Heart right ventricle (tissue), 16 donors: ENCODE results near the gene NIPA2. TPM values are rescaled to one million over a fixed set of nuclear protein-coding genes. Genes with fewer than 3 reads are reported as not detected.

Experiments
- ATAC-seq, 8 donors: fragments of 200-7000 bp; cut with Tn5 transposase; one replicate each; pipeline ENCODE4 v1.9.1; 2020; ENCODE audit warnings: mild to moderate bottlenecking in 8 of 8, moderate library complexity in 8 of 8, moderate number of reproducible peaks in 1 of 8
- DNase-seq, 2 donors: peaks; one replicate each; pipeline ENCODE4 v3.0.0-alpha.2; 2020
- H3K27ac ChIP-seq, 10 donors: fragments of 200-600 bp; sonication (generic) in 2 of 10; one replicate each; pipeline versions ENCODE4 v1.5.0 to v1.8.0; 2020 to 2022; ENCODE audit warnings: mild to moderate bottlenecking in 3 of 10
- H3K27me3 ChIP-seq, 7 donors: fragments of 200-600 bp; one replicate each; pipeline ENCODE4 v1.8.0; 2021 to 2022; ENCODE audit warnings: mild to moderate bottlenecking in 2 of 7
- H3K36me3 ChIP-seq, 9 donors: fragments of 200-600 bp; sonication (generic) in 1 of 9; one replicate each; pipeline versions ENCODE4 v1.5.0 to v1.8.0; 2020 to 2022; ENCODE audit warnings: mild to moderate bottlenecking in 2 of 9
- H3K4me1 ChIP-seq, 9 donors: fragments of 200-600 bp; sonication (generic) in 1 of 9; one replicate each; pipeline versions ENCODE4 v1.5.0 to v1.8.0; 2020 to 2022; ENCODE audit warnings: mild to moderate bottlenecking in 4 of 9
- H3K4me3 ChIP-seq, 10 donors: fragments of 200-600 bp; sonication (generic) in 2 of 10; one replicate each; pipeline versions ENCODE4 v1.5.0 to v1.8.0; 2020 to 2022; ENCODE audit warnings: mild to moderate bottlenecking in 7 of 10, moderate library complexity in 2 of 10
- H3K9me3 ChIP-seq, 11 donors: fragments of 200-600 bp in 10 of 11; sonication (generic) in 2 of 11; one replicate each; pipeline versions ENCODE4 v1.5.0 to v1.8.0; 2013 to 2022; ENCODE audit warnings: mild to moderate bottlenecking in 2 of 11, control low read depth in 1 of 11, moderate library complexity in 1 of 11
- CTCF ChIP-seq, 9 donors: fragments of 200-600 bp; sonication (generic) in 2 of 9; IDR thresholded peaks; one replicate each; pipeline versions ENCODE4 v1.5.0 to v1.8.0; 2021 to 2022; ENCODE audit warnings: antibody characterized with exemption in 9 of 9, mild to moderate bottlenecking in 5 of 9, moderate library complexity in 1 of 9
- WGBS, 2 donors: extraction: QIAGEN DNeasy Blood & Tissue Kit; methylation state at CpG; one replicate each; pipeline ENCODE4 v1.1.7; 2013; ENCODE audit warnings: inconsistent platforms in 1 of 2; 5-methylcytosine and 5-hydroxymethylcytosine counted together
- intact Hi-C, 10 donors: fragments of 100-400 bp; cut with DNase I; formaldehyde crosslinking; loops; one replicate each; pipeline versions ENCODE4 v1.11.1 to v1.14.2; 2022
- polyA plus RNA-seq, 2 donors: library from polyadenylated mRNA; stranded (reverse); fragments of 200-250 nt; gene quantifications; one replicate each; pipeline ENCODE4 v1.2.3, GENCODE V29; 2013
- total RNA-seq, 10 donors: library from RNA; stranded (reverse); fragmentation: NEBNext Ultra II Directional in 3 of 10; extraction: Animal tissue kit (Norgen Biotek cat#: 25700) in 3 of 10; gene quantifications; one replicate each; pipeline versions ENCODE4 v1.2.1 to v1.2.4, GENCODE V29; 2021 to 2023
- donor health status: Arrhythmogenic right ventricular cardiomyopathy.
- donor health status: ischemic (EF 13 %, LVEDD 7.1; RV severe dilation, severe dysfunction).
- donor health status: healthy with polysubstance abuse.
- donor health status: DM: no; HTN: yes; CAD: no.
- donor health status: DM: no; HTN: no; CAD: no.
- donor health status: ischemic (EF 25% LVEDD 6.9; RV normal size, moderate dysfunction).
- donor health status: ischemic (EF 25% LVEDD 5.7; RV mildly dilated, moderate dysfunction).
- donor health status: healthy.
- donor health status: DM: yes; HTN: yes; CAD: no.
- donor health status: Ischemic cardiomyopathy.
- donor health status: ischemic (EF 35%, LVEDD 5.7; RV mildly dilated, moderate dysfunction).
- donor health status: nonischemic (EF 11% LVEDD 7.7; RV severe dilation, severe dysfunction).
- donor health status: DM: yes; HTN: yes; CAD: no.
- donor health status: PGD.
- donor health status: ischemic (EF 29% LVEDD 5.4; RV normal size, mild dysfunction).
- donor health status: nonischemic (EF 23%, LVEDD 6.1; RV moderate dilation, normal function).

Gene NIPA2
- total and polyA plus RNA-seq, 12 donors, result 4.7 to 30.3 (median 19.3) TPM

DNA sequence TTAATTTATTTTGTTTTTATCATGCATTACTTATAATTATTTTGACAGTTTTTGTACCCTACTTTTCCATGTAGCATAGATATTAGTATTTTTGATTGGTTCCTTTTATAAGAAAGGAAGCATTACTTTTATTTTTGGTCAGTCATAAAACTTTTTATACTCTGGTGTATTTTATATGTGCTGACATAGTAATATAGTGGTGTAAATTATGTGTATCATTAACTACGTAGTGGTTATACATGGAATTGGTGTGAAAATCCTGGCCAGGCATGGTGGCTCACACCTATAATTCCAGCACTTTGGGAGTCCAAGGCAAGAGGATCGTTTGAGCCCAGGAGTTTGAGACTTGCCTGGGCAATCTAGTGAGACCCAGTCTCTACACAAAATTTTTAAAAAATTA is 18.8 kb upstream of the NIPA2 start:
- DNase-seq (no peak), ATAC-seq (no peak)
- Histone ChIP-seq H3K36me3 (peaks cover 0 to 61% (median 9%) of the 10 kb centered on the region in 9 donors), H3K4me3 (no peak overlapping the region), H3K27me3 (no peaks in the 10 kb centered on the region), H3K27ac (no peak overlapping the region), H3K9me3 (no peaks in the 10 kb centered on the region), H3K4me1 (no peaks in the 10 kb centered on the region)
- intact Hi-C loops, result no loop called here
- TF ChIP-seq CTCF (IDR thresholded peaks at IDR 0.05), result no peak
- 90 to 93% methylated on average over 2 of the region's 2 CpGs for WGBS, 2 donors

DNA sequence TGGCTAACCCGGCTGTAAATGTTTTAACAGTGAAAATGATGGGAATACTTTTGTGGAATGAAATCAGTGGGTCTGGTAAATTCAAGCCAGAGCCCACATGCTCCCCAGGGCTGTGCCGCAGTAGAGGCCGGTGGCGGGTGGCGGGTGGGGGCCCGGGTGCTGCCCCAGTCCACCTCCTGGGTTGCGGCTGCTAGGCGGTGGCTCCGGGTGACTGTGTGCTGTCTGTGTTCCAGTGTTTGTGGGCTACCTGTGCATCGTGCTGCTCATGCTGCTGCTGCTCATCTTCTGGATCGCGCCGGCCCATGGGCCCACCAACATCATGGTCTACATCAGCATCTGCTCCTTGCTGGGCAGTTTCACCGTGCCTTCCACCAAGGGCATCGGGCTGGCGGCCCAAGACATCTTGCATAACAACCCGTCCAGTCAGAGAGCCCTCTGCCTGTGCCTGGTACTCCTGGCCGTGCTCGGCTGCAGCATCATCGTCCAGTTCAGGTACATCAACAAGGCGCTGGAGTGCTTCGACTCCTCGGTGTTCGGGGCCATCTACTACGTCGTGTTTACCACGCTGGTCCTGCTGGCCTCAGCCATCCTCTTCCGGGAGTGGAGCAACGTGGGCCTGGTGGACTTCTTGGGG is 14.9 kb upstream of the NIPA2 start:
- intact Hi-C loops, result no loop called here
- no peak for DNase-seq
- no peak for TF ChIP-seq CTCF (IDR thresholded peaks at IDR 0.05)
- Histone ChIP-seq H3K4me3 (no peak overlapping the region), H3K9me3 (no peaks in the 10 kb centered on the region), H3K27ac (no peak overlapping the region), H3K4me1 (no peaks in the 10 kb centered on the region), H3K36me3 (peaks cover 0 to 91% (median 19%) of the 10 kb centered on the region in 9 donors), H3K27me3 (no peaks in the 10 kb centered on the region)
- 94% methylated on average over 29 of the region's 29 CpGs for WGBS, 2 donors
- ATAC-seq, result no peak

DNA sequence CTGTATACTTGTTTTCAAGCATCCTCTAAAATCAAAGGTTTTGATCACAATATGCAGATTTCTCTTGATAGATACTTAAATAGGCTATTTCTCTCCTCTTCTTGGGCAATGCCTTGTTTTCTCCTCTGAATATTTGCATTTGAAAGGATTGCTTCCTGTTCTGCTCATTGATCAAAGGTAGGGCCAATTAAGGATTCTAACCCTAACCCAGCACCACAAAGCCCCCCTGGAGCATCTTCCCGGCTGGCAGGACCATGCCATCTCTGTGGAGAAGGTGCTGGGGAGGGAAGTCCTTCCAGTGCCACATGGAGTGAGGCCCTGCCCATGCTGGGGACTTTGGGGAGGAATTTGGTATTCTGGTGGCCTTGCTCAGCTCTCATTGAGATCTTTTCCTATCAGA is 11.3 kb upstream of the NIPA2 start:
- H3K4me1 ChIP-seq, result no peaks in the 10 kb centered on the region
- no peaks in the 10 kb centered on the region for H3K27me3 ChIP-seq
- H3K36me3 ChIP-seq, result peaks cover 0 to 66% (median 19%) of the 10 kb centered on the region in 9 donors
- 70 to 79% methylated on average over 1 of the region's 1 CpG for WGBS, 2 donors
- ATAC-seq (no peak), DNase-seq (no peak)
- H3K4me3 ChIP-seq, result no peak overlapping the region
- no peaks in the 10 kb centered on the region for H3K9me3 ChIP-seq
- H3K27ac ChIP-seq, result no peak overlapping the region
- intact Hi-C loops, result no loop called here
- TF ChIP-seq CTCF (IDR thresholded peaks at IDR 0.05), result no peak

GRCh38 chr15:22831473-22831872 is 7.0 kb upstream of the NIPA2 start:
- H3K36me3 ChIP-seq, result peaks cover 0 to 27% (median 8%) of the 10 kb centered on the region in 9 donors
- no peak overlapping the region for H3K4me3 ChIP-seq
- no peaks in the 10 kb centered on the region for H3K27me3 ChIP-seq
- no peak for ATAC-seq
- no peaks in the 10 kb centered on the region for H3K9me3 ChIP-seq
- TF ChIP-seq CTCF (IDR thresholded peaks at IDR 0.05), result no peak
- 69 to 71% methylated on average over 1 of the region's 1 CpG for WGBS, 2 donors
- no peaks in the 10 kb centered on the region for H3K4me1 ChIP-seq
- DNase-seq, result no peak
- intact Hi-C loops, result loop anchor here in 2 of 10 donors (10.0 kb wide), 3 partner anchors 47 to 203 kb away; partner anchors contain the start of genes NIPA1 (in 1 of the 2) and TUBGCP5 (in 1 of the 2)
- no peak overlapping the region for H3K27ac ChIP-seq
